HG03025 (cell line): ENCODE results near the gene LAMA3.

Source experiments
- ATAC-seq: cut with Tn5 transposase; IDR thresholded peaks from one replicate; pipeline ENCODE4 v1.9.1; 2021; ENCODE audit warnings: mild to moderate bottlenecking, moderate library complexity; ENCODE audit not compliant: unreplicated experiment, low FRiP score

The LAMA3 gene

DNA sequence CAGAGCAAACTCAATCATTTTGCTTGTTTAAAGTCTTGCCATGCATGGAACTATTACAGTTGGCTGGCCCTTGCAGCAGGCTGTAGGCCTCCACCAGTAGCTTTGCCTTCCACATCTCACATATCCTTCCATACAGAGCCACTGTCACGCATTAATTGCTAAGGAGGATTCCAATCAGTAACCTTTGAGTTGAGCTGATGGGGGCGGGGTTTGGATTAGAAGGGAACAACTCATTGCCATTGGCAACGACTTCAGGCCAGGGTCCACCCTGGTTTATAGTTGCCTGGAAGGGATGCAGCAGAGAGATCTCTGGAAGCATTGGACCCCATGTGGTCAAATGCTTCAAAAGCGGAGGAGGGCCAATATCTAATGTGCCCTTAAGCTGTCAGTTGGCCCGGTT, 262.0 kb downstream of the LAMA3 start:
- ATAC-seq = no peak

DNA sequence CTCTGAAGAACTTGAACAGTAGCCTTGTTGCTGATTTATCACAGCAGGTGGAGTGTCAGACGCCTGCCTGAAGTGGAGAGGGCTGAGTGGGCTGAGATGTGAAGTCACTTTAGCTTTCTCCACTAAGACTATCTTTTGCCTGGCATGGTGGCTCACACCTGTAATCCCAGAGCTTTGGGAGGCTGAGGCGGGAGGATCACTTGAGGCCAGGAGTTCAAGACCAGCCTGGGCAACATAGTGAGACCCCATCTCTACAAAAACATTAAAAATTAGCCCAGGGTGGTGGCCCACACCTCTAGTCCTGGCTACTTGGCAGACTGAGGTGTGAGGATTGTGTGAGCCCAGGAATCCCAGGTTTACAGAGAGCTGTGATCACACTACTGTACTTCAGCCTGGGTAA, 264.7 kb downstream of the LAMA3 start:
- no peak for ATAC-seq

DNA sequence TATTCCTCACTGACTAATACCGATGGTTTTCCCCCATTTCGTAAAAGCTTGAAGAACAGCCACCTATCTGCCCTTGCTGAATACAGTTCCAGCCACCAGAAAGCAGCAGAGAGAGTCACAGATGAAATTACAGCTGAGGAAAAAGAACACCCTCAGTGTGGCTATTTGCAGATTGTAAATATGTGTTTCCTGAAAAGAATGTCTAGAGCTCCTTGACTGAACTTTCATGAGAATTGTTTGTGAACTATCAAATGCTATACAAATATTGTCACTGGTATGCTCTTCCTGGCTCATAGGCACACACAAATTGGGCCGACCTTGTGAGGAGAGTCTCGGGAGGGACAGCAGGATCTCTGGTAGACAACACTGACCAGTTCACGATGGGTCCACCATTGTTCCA, 267.2 kb downstream of the LAMA3 start:
- ATAC-seq = no peak

DNA sequence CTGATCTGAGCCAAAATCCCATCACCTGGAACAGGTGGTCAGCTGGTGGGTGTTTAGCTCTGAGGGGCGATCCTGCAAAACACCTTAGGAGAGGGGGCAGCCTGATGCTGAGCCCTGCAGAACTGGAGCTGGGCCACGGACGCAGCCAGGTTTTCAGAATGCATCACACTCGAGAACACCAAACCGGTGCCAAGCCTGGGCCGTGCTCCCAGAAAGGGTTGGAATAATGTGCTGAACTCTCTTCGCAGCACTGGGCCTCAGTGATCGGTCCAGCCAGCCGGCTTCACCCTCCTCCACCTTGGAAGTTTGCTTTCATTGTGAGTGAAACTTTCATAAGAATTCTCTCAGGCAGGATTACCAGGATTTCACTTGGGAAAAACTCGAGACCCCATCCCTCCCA, 268.8 kb downstream of the LAMA3 start:
- no peak for ATAC-seq

DNA sequence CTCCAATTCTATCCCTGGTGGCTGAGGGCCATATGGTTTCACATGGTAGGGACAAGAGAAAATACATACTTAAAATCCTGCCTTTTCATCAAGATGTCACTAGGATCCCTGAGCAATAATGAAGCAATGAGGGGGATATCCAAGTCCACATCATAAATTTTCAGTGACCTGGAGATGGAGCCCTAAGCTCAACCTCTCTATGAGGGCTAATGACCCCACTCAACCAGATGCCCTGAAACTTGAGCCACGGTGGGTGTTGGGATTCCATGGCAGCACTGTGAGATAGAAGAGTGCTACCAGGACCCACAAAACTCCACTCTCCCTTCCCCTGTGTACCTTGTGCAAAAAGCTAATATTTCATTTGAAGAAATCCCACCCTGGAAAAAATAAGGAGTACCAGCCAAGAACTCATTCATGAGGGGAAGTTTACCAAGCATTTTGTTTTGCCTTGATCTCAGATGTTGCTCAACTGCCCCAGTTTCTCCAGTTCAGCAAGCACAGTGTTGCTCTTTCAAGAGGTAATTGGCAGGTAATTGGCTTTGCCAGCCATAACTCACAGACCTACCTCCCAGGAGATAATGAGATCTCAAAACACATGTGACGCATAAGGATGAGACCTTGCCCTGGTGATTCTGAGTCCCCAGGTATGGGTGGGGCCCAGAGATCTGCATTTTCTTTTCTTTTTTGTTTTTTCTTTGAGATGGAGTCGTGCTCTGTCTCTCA, 274.4 kb downstream of the LAMA3 start:
- no peak for ATAC-seq

DNA sequence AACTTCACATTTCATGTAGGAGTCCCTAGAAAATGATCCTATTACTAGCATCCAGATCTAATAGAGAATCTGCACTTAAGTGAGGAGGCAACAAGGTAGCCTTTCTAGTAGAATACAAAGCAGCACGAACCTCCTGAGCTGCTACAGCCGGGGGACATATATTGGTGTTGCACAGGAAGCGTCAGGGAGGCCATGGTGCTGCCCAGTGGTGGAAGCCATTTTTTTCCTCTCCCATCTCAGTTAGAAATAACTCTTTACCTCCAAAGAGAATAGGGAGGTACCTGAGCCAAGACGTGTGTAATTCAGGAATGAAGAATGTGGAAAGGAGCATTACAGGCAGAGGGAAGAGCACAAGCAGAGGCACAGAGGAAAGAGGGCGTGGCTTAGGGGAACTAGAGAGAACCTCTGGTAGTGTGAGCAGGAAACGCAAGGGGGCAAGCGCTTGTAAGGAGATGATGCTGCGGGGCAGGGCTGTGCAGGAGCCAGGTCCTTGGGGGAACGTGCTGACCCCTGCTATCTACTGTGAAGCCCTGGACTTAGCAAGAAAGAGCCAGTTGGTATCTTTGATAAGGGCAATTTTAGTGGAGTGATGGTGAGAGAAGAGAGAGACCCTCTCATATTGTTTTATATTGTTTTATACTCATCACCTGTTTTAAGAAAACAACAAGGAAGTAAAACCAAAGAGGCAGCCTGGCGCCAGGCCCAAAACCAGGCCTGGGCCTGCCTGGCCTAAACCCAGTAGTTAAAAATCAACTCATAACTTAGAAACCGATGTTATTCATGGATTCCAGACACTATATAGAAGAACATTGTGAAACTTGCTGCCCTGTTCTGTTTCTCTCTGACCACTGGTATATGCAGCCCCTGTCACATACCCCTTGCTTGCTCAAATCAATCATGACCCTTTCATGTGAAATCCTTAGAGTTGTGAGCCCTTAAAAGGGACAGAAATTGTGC, 275.3 kb downstream of the LAMA3 start:
- ATAC-seq = no peak

DNA sequence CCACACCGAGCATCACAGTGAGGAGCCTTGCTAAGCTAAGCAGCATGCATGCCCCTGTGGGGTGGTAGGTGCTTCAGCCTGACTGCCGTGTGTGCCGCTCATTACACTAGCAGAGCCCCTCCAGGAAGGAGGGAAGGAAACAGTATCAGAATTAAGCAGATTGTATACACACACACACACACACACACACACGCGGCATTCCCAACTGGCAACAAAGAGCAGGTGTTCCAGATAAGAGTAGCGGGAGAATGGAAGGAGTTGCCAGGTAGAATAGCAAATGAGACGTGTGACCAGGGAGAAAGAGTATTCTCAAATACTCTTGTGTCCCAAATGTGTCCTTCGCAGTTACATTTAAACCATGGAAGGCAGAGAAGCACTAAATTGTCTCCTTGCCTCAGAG, 277.7 kb downstream of the LAMA3 start:
- no peak for ATAC-seq

DNA sequence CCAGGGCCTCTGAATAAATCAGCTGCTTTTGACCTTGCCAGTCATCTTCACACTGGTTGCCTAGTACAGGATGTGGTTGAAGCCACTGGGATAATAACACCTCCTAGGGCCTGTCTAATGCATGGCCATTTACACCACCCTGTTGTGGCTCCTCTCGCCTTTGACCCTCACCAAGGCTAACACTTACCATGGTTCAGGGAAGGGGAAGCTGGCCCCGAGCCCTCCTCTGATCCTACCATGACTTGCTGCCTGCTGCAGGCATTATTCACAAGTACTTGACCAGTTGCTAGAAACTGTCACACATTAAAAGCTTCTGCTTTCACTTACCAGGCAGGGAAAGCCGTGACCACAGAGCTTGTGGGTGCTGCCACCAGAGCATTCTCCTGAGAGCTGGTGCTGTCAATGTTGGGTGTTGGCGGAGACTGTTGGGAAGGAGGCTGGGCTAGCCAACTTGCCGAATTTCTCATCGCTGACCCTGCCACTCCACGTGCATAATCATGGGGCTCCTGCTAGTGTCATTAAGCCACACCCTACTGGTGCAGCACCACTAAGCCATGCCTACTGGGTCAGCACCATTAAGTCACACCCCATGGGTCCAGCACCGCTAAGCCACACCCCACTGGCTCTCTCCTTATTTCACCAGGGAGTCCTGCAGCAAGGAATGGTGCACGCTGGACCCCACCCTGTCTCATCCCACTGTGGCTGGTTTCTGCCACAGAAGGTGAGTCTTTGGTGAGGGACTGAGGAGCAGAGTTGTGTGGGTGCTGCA, 278.3 kb downstream of the LAMA3 start:
- no peak for ATAC-seq

DNA sequence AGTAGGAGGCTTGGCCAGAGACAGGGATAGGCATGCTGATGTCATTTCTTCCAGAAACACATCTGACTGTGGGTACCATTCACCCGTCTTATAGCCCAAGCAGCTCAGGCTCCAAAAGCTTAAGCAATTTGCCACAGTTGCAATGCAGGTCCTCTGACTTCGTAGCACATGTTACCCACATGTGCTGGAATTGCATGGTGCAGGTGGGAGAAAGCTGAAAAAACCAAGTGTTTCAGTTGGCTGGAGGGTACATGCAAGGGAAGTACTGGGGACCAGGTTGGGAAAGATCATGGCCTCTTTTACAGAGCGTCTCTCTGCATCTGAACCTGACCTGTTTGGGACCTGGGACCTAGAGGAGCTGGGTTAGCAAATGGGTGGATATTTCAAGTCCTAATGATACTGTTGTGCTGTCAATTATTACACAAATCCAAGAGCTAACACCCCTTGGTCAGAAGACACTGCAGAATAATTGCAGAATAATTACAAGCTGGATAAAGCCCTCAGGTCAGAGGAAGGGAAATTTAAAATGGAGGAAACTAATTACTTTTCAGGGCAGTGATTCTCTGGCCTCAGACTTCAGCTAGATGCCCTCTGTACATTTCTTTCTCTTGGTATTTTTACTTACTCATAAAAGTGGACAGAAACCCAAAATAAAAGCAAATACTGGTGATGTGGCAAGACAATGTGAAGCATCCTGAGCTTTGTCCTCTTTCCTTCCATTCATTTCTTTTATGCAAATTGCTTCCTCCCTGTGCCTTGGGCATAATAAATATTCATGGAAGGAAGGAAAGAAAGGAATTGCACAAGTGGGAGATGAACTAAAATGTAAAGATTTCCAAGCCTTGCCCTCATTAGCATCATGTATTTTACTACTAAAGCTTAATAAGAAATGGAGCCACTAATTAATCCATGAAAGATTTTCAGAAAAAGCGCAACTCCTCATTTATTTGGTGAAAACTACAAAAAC, 279.7 kb downstream of the LAMA3 start:
- ATAC-seq = no peak

DNA sequence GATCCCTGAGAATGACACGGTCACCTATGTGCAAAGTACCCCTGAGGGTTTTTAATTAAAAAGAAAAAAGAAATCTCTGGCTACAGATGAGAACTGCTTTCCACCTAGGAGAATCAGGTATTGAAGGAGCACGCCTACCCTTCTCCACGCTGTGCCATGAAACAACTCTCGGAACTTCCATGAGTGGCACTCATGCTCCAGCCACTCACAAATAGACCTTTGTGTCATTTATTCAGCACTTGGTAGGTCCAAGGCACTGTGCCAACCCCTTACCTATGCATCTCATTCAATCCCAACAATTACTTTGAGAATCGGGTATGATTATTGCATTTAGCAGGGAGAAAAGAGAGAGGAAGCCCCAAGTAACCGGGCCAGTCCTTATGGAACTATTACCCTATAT, 280.4 kb downstream of the LAMA3 start:
- no peak for ATAC-seq

DNA sequence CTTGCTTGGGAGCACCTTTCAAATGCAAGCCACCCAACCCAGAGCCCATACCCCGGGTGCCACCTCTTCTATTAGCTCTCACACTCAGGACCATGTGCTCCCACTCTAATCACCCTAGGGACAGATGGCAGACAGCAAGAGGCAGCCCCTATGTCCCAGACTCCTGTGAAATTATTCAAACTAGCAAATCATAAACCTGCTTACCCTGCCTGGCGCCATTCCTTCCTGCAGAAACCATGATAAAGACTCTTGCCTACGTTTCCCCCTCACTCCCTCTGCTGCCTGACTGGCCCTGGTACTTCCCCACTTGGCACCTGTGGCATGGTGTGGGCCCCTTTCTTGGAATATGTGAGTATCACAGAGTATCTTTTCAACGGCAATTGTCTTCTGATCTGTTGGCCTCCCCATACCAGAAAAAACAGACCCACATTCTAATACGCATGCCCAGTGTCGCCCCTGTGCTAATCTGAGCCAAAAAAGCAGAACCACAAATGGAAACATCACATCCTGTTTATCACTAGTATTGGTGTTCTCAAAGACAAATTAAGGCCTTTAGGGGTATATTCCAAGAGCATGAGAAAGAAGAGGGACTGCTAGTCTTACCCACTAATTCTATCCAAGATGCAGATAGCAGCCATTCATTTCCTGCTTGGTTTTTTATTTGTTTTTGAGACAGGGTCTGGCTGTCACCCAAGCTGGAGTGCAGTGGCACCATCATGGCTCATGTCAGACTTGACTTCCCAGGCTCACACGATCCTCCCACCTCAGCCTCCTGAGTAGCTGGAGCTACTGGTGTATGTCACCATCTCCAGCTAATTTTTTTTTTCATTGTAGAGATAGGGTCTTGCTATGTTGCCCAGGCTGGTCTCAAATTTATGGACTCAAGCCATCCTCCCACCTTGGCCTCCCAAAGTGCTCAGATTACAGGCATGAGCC, 281.2 kb downstream of the LAMA3 start:
- no peak for ATAC-seq

DNA sequence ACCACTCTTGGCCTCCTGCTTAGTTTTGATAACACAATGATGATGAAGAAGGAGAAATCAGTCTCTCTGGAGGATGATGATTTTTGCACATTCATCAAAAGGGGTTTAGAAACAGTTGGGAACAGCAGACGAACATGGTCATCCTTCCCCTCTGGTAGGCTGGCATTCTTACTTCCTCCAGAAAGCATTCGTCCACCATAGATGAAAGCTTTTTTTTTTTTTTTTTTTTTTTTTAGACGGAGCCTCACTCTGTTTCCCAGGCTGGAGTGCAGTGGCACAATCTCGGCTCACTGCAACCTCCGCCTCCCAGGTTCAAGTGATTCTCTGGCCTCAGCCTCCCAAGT, 281.8 kb downstream of the LAMA3 start:
- no peak for ATAC-seq

DNA sequence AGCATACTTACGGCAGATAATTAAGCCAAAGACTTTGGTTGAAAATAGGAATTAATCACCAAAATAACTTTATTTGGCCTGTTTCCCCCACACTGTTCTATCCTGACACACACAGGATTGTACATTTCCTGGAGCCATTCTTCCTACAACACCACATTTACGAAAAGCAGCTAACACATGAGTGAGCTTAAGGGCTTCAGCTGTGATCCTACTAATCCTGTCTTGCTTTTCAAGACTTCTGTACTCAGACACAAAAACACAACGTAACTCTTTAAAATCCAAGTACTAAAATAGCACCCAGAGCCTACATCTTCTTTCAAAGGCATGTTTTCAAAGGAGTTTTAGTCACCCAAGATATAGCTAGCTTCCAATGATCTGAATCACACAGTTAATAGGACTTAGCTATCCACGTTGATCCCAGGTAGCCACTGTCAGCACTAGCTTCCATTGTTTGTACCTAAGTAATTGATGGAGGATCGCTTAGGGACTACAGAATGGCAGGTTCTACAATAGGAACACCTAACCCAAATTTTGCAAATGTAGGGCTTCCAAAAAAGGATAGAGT, 282.5 kb downstream of the LAMA3 start:
- no peak for ATAC-seq

DNA sequence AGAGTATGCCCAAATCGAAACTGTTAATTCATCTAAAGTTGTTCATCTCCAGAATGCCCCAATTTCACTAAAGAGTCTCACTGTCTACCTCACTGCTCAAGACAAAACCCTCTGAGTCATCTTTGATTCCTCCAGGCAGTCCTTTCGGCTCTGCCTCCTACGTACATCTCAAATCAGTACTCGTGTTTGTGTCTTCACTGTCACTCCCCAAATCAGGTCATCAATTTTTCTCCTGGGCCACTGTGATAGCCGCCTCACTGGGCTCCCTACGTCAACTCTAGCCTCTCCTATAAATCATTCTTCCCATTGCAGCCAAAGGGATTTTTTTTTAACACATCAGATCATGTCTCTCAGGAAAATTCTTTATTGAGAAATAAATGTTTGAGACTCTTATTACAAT, 283.2 kb downstream of the LAMA3 start:
- no peak for ATAC-seq

DNA sequence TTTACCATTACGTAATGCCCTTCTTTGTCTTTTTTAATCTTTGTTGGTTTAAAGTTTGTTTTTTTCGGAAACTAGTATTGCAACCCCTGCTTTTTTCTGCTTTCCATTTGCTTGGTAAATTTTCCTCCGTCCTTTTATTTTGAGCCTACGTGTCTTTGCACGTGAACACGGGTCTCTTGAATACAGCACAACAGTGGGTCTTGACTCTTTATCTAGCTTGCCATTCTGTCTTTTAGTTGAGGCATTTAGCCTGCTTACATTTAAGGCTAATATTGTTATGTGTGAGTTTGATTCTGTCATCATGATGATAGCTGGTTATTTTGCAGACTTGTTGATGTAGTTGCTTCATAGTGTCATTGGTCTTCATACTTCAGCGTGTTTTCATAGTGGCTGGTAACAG, 287.9 kb downstream of the LAMA3 start:
- ATAC-seq = no peak

DNA sequence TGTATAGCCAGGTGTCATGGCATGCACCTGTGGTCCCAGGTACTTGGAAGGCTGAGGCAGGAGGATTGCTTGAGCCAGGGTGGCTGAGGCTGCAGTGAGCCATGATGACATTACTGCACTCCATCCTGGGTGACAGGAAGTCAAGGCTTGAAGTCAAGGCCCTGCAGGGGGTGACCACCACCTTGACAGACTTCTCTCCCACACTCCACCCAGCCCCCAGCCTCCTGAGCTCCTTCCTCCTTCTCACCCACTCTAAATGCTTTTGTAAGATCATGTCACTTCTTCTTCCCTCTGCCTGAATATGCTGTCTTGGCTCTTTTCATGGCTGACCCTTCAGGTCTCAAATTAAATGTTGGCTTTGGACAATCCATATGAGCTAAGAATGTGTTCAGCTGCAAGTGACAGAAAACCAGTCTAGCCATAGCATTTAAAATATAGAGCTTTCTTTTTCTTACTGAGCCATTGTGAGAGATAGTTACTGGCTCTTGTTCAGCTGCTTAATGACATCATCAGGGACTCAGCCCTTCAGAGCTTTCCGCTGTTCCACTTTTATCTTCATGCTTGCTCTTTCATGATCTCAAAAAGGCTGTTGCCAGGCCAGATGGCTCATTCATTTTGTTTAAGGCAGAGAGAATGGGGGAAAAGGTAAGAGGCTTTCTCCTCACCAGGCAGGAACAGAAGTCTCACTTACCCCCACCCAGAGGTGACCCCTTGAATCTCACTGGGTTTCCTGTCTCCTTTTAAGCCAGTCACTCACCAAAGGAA, 288.6 kb downstream of the LAMA3 start:
- ATAC-seq = no peak

DNA sequence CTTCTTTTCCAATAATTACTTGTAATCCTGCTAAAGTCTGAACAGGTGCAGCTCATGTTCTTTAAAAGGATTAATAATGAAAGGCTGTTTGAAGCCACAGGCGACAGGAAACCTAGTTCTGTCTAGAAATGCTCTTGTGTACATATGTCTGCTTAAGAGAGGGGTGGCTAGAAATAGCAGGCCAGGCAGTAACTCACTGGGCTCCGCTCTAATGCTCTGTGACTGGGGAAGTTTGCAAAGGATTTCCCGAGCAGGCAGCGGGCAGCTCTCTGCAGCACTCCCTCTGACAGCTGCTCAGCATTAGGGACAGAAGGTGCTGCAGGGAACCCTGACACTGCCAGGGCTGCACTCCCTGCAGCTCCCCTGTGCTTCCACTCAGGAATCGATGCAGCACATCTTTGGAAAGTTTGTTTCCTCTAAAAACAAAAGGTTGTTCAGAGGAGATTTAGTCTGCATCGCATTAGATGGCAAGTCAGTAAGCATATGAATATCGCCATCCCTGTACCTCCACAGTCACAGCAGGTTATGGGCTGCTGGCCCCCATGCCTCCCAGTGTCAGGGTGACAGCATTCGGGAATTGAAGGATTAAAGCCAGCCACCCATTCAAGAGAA, 292.2 kb downstream of the LAMA3 start:
- peak; percentile 85 for ATAC-seq
